GM12878 (cell line): ENCODE data around the gene IFT122.

ENCODE experiments used
- MEF2A ChIP-seq: IDR thresholded peaks from 2 replicates; pipeline ENCODE4 v1.6.1; 2011; ENCODE audit warnings: low read depth, mild to moderate bottlenecking, low read length, moderate library complexity; ENCODE audit not compliant: insufficient read depth
- NFYB ChIP-seq: IDR thresholded peaks from 2 replicates; pipeline ENCODE4 v1.6.1; 2011; ENCODE audit warnings: low read depth, mild to moderate bottlenecking, low read length, improper control_type of control experiment, moderate library complexity; ENCODE audit not compliant: insufficient read depth
- POLR2AphosphoS5 ChIP-seq: IDR thresholded peaks from 2 replicates; pipeline ENCODE4 v1.6.1; 2011; ENCODE audit warnings: mild to moderate bottlenecking, low read length, inconsistent platforms
- ZNF274 ChIP-seq: IDR thresholded peaks from one replicate; pipeline ENCODE4 v1.8.0; 2011; ENCODE audit not compliant: insufficient read length, insufficient read depth
- TF ChIP-seq, protein P1 (sequence below): fragments of 450-650 bp; formaldehyde crosslinking; IDR thresholded peaks from 2 replicates; pipeline ENCODE4 v1.4.0; 2020; ENCODE audit warnings: mild to moderate bottlenecking, moderate library complexity

DNA sequence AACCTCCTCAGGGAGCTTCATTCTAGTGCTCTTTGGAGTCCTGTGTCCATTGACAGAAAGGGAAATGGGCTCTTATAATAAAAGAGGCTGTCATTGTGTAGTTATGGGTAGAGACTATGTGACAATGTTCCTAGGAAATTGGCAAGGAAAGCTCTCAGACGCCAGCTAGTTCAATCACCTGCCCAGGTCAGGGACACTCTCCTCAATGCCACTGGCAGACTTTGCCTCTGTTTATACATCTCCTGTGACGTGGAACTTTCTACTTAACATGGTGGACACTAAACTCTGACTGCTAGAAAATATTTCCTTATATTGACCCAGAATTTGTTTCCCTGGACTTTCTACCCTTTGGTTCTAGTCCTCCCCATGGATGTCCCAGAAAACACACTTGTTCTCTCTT lies 14.4 kb upstream of the IFT122 start:
- TF ChIP-seq NFYB, result no peak
- TF ChIP-seq ZNF274, result no peak
- TF ChIP-seq MEF2A, result no peak
- TF ChIP-seq POLR2AphosphoS5, result no peak
- TF ChIP-seq, protein P1, sequence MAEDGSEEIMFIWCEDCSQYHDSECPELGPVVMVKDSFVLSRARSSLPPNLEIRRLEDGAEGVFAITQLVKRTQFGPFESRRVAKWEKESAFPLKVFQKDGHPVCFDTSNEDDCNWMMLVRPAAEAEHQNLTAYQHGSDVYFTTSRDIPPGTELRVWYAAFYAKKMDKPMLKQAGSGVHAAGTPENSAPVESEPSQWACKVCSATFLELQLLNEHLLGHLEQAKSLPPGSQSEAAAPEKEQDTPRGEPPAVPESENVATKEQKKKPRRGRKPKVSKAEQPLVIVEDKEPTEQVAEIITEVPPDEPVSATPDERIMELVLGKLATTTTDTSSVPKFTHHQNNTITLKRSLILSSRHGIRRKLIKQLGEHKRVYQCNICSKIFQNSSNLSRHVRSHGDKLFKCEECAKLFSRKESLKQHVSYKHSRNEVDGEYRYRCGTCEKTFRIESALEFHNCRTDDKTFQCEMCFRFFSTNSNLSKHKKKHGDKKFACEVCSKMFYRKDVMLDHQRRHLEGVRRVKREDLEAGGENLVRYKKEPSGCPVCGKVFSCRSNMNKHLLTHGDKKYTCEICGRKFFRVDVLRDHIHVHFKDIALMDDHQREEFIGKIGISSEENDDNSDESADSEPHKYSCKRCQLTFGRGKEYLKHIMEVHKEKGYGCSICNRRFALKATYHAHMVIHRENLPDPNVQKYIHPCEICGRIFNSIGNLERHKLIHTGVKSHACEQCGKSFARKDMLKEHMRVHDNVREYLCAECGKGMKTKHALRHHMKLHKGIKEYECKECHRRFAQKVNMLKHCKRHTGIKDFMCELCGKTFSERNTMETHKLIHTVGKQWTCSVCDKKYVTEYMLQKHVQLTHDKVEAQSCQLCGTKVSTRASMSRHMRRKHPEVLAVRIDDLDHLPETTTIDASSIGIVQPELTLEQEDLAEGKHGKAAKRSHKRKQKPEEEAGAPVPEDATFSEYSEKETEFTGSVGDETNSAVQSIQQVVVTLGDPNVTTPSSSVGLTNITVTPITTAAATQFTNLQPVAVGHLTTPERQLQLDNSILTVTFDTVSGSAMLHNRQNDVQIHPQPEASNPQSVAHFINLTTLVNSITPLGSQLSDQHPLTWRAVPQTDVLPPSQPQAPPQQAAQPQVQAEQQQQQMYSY, result no peak
